ENCODE results near the gene ZNF619. TPM values are rescaled to one million over a fixed set of nuclear protein-coding genes. Genes with fewer than 3 reads are reported as not detected.

ZNF619 gene
- total and polyA plus RNA-seq, 9 of the 15 experiments (the other 6 are each of a cell fraction or from before 2014, with no cell fraction given), result 1.3 to 9.1 (median 6.3) TPM

DNA sequence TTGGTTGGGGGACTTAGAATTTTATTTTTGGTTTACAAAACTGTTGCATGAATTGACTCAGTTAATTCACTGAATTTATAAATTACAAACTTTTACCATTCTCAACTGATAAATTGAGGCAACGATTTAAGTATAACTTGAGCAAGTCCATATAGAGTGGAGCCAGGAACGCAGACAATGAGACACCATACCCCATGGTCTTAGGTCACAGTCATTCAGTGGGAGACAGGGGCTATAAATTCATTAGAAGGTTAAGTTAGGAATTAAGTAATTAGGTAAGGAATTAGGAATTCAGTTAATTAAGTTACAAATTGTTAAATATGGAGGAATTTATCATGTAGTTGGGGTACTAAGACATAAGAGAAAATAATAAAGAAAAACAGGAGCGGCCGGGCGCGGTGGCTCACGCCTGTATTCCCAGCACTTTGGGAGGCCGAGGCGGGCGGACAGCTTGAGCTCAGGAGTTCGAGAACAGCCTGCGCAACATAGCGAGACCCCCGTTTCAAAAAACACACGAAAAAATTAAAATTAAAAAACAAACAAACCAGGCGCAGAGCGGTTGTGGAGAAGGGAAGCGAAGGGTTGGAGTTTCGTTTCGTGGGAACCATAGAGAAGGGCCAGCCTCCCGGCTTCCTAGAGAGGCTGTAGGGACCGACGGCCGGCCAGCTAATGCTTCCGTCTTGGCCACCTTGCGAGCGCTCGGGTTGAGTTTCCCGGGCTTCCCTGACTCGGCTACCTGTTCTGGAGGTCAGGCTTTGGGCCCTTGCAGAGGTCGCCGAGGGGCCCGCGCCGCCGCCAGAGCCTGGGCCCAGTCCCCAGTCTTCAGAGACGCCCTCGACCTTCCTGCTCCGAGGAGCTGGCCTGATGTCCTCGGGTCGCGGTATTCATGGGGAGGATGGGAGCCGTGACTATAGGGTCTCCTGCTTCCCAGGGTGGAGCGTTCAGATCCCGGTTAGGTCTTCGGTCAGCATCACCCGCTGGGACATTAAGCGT, at the start of gene ZNF619 (continued):
- TF ChIP-seq, protein P1, sequence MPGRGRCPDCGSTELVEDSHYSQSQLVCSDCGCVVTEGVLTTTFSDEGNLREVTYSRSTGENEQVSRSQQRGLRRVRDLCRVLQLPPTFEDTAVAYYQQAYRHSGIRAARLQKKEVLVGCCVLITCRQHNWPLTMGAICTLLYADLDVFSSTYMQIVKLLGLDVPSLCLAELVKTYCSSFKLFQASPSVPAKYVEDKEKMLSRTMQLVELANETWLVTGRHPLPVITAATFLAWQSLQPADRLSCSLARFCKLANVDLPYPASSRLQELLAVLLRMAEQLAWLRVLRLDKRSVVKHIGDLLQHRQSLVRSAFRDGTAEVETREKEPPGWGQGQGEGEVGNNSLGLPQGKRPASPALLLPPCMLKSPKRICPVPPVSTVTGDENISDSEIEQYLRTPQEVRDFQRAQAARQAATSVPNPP (IDR thresholded peaks at IDR 0.05; ENCODE audit: borderline replicate concordance, insufficient read depth, insufficient read length), result no peak
- TF ChIP-seq MGA (IDR thresholded peaks at IDR 0.05) (peak; percentile 50), ETS2 (tag; IDR thresholded peaks at IDR 0.05; ENCODE audit: borderline replicate concordance, poor library complexity, severe bottlenecking) (no peak), HLTF (IDR thresholded peaks at IDR 0.05) (peak; percentile 80; the same call in 1 of the 2 replicates), E2F3 (CRISPR knock-in tag; IDR thresholded peaks at IDR 0.05) (no peak), ZNF197 (CRISPR knock-in tag; IDR thresholded peaks at IDR 0.05; ENCODE audit: low read depth) (0 out of 2 replicates have a peak, but pooled peaks have one; percentile 53), PHF20 (IDR thresholded peaks at IDR 0.05; ENCODE audit: partially characterized antibody) (peak; percentile 92)
- TF ChIP-seq, protein P2, sequence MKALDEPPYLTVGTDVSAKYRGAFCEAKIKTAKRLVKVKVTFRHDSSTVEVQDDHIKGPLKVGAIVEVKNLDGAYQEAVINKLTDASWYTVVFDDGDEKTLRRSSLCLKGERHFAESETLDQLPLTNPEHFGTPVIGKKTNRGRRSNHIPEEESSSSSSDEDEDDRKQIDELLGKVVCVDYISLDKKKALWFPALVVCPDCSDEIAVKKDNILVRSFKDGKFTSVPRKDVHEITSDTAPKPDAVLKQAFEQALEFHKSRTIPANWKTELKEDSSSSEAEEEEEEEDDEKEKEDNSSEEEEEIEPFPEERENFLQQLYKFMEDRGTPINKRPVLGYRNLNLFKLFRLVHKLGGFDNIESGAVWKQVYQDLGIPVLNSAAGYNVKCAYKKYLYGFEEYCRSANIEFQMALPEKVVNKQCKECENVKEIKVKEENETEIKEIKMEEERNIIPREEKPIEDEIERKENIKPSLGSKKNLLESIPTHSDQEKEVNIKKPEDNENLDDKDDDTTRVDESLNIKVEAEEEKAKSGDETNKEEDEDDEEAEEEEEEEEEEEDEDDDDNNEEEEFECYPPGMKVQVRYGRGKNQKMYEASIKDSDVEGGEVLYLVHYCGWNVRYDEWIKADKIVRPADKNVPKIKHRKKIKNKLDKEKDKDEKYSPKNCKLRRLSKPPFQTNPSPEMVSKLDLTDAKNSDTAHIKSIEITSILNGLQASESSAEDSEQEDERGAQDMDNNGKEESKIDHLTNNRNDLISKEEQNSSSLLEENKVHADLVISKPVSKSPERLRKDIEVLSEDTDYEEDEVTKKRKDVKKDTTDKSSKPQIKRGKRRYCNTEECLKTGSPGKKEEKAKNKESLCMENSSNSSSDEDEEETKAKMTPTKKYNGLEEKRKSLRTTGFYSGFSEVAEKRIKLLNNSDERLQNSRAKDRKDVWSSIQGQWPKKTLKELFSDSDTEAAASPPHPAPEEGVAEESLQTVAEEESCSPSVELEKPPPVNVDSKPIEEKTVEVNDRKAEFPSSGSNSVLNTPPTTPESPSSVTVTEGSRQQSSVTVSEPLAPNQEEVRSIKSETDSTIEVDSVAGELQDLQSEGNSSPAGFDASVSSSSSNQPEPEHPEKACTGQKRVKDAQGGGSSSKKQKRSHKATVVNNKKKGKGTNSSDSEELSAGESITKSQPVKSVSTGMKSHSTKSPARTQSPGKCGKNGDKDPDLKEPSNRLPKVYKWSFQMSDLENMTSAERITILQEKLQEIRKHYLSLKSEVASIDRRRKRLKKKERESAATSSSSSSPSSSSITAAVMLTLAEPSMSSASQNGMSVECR (CRISPR knock-in tag; IDR thresholded peaks at IDR 0.05), result no peak

All from K562 (cell line).